HG03097 (cell line): Measurements from ENCODE around the gene IL15RA.
"Not testable (repeated sequence)": the region's sequence is repeated elsewhere in the genome, so short reads cannot be mapped to it uniquely, and the experiment has no call there.

Experiments used
- ATAC-seq: cut with Tn5 transposase; IDR thresholded peaks from one replicate; pipeline ENCODE4 v1.9.1; 2021; ENCODE audit not compliant: unreplicated experiment, low FRiP score

IL15RA gene

DNA sequence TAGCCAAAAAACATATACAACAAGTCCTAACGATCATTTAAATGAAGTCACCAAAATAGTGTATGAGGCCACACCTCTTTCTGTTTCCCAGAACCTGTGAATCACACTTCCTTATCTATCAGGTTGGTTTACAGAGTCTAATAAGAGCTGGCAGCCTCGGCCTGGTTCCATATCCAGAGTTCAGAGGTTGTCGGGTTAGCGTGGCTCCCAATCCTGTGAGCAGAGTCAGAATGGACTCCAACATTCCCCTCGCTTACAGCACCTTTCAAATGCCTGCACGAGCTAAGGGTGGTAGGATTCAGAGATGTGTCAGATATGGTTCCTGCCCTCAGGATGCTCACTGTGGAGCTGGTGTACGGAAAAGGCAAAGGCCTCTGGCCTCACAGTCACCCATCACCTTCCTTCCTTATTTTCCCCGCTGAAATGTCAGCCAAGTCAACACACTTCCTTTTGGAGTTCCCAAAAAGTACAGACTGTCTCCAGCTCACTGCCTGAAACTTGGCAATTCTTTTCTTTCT, 6.0 kb downstream of the IL15RA start:
- ATAC-seq = no peak

DNA sequence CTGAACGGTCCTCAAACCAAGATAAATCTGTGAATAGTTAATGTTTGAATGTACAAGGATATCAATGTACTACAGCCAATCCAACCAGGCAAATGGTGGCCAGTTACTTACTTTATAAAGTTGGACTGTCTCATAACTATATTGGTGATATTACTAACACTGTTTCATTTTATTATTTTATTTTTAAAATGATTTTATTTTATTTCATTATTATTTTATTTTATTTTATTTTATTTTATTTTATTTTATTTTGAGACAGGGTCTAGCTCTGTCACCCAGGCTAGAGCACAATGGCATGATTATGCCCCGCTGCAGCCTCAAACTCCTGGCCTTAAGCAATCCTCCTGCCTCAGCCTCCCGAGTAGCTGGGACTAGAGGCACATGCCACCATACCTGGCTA, 6.8 kb downstream of the IL15RA start:
- no peak for ATAC-seq

DNA sequence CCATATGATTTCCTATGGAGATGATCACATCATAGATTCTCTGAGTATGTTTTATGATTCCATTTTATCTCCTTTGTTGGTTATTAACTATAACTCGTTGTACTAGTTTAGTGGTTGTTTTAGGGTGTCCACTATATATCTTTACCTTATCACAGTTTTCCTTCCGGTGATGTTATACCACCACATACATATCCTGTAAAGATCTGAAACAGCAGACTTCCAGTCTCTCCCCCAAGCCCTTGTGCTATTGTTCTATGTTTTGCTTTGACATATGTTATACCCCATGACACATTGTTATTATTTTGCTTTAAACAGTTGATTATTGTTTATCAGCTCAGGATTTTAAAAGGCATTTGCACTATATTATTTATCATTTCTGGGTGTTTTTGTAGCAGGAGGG, 7.3 kb downstream of the IL15RA start:
- no peak for ATAC-seq

DNA sequence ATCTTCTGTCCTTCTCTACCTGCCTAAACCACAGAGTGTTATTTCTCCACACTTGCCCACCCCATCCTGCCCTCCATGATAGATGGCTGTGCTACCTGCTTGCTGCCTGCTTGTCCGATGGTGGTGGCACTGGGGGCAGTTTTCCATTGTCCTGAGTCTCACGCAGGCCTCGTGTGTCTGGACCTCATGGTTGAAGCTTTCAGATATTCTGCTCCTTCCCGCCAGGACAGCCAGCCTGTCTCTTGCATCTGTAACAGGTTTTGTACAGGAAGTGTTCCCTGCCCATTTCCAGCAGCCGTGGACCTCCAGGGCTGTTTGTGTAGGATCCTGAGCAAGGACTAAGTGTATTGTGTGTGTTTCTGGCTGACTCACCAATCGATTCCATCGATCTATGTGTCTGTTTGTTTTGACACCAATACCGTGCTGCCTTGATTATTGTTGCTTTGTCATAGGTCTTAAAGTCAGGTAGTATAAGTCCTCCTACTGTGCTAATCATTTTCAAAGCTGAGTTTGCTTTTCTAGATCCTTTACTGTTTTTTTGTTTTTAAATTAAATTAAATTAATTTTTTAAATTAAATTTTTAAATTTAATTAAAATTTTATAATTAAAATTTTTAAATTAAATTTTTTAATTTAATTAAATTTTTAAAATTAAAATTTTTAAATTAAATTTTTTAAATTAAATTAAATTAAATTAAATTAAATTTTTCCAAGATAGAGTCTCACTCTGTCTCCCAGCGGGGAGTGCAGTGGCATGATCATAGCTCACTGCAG, 8.5 kb downstream of the IL15RA start:
- no peak for ATAC-seq

DNA sequence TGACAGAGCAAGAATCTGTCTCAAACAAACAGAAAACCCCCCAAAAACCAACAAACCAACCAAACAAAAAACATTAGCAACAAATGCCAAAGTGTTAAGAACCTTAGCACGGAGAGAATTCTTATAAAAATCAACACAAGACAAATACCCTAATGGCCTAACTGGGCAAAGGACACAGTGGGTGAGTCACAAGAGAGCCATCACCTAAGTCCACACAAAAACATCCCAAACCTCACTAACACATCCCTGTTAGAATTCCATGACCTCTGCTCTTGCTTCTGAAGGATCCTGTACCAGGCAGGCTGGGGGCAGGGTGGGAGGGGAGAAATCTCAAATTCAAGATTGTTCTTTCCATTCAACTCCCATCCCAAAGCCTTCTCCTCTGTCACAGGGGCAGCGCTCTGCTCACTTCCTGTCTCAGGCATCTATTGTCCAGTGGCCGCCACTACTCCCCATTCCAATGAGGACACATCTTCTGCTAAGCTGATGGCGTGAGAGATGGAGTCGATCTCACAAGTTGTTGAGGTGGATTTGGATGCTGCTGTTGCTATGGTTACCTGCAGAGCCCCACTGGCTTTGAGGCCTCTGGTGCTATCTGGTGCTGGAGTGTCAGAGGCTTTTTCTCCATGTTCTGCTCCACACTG, 9.2 kb downstream of the IL15RA start:
- ATAC-seq = no peak

DNA sequence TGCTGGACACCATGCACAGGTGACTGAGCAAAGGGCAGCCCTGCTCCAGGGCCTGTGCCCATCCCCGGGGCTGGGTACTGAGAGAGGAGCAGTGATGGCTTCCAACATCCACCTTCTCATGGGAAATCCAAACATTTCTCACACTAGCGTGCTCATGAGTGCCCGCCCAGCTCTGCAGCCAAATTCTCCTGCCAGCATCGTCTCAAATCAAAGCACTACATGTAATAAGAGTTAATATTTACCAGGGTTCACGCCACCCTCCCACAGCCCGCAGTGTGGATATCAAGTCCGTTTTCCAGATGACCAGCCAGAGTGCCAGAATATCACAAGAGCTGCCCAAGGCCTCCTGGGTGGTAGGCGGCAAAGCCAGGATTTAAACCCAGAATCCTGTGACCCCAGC, 12.1 kb downstream of the IL15RA start:
- ATAC-seq = no peak

DNA sequence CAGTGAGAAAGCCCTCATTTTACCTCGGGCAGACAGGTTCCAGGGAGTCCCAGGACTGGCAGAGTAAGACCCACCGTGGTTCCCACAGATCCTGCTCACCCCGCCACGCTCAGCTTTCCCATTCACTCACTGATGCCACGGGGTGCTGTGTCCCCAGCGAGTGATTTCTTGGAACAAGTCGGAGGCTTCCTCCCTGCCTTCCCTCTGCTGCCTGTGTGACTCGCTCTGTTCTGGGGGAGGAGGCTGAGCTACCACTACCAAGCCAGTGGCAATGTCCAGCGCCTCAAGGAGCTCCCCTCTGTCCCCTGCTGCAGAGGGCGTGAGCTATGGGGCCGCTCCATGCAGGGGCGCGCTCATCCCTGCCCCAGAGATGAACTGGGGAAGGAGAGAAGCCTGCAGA, 12.6 kb downstream of the IL15RA start:
- ATAC-seq = no peak

DNA sequence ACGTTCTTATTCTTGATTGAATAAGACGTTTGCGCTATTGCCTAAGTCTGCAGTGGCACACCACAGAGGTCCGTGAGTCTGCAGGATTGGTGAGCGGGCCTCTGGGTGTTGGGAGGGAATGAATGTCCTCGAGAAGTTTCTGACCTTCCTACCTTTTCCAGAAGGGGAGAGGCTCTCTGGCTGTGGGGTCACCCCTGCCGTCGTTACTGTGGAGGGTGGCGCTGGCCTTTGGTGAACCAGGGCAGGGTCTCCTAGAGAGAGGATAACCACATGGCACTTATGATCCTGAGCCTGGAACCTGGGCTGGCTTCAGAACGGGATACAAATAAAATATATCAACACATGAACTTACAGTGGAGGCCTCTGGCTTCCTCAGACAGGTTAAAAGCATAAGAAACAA, 13.8 kb downstream of the IL15RA start:
- ATAC-seq = no peak

DNA sequence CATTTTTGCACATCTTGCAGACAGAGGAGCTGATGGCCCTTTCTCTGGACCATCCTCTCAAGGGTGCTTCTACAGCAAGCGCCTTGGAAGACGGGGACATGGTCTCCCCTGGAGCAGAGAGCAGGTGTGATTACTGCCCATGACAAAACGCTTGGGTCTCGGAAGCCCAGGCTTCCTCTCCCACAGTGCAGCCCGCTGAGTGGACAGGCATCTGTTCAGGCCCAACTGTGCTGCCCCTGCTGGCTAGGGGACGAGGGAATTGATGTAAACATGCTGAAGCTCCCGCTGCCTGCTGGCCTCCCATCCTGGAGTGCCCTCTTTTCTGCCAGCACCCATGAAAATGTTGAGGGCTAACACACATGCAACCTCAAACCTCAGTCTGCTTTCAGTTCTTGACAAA, 14.3 kb downstream of the IL15RA start:
- ATAC-seq = no peak

DNA sequence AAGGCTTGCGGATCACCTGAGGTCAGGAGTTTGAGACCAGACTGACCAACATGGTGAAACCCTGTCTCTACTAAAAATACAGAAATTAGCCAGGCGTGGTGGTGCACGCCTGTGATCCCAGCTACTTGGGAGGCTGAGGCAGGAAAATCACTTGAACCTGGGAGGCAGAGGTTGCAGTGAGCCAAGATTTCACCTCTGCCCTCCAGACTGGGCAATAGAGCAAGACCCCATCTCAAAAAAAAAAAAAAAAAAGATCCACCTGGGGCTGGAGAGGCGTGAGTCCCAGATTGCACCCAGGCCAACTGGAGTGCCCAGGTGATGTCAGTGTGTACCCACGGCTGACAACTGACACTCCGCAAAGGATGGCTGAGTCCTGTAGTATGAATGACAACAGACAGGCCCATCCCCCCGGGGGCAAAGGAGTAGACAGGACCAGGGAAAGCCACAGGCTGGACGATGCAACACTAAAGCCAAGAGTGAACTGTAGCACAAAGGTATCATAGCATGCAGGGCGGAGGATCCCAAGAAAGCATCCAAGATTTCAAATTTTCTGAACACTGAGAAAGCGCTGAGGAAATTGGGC, 14.9 kb downstream of the IL15RA start:
- ATAC-seq = not testable (repeated sequence)

DNA sequence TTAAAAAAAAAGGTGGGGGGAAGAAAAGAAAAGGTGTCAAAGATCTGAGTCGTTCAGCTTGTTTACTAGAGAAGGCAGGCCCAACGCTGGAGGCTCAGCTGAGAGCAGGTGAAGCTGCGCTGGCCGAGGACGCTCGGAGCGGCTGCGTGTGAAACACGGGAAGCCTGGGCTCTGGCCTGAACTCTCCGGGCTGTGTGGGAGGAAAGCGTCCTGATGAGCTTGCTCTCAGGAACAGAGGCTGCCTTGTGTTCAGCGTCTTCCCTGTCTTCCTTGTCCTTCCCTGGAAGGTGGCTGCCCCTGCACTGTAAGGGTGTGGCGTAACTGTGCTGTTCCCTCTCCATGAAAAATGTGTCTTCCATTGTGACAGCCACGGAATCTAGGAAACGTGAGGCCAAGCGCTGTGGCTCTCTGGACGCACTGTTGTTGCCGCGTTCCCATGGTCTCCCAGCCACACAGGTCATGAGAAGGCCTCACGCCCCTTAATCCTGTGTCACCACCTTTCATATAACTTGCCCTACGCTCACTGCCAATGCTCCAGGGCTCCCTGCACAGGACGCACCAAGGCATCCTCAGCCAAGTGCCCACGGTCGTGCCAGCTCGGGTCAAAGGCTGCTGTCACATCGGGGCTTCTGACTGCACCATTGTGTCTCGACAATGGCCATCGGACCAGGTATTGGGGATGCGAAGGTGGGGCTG, 15.8 kb downstream of the IL15RA start:
- no peak for ATAC-seq

DNA sequence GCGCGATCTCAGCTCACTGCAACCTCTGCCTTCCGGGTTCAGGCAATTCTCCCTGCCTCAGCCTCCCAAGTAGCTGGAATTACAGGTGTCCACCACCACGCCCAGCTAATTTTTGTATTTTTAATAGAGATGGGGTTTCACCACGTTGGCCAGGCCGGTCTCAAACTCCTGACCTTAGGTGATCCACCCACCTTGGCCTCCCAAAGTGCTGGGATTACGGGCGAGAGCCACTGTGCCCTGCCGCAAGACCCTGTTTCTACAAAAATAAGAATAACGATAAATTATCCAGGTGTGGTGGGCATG, 16.4 kb downstream of the IL15RA start:
- ATAC-seq = not testable (repeated sequence)

DNA sequence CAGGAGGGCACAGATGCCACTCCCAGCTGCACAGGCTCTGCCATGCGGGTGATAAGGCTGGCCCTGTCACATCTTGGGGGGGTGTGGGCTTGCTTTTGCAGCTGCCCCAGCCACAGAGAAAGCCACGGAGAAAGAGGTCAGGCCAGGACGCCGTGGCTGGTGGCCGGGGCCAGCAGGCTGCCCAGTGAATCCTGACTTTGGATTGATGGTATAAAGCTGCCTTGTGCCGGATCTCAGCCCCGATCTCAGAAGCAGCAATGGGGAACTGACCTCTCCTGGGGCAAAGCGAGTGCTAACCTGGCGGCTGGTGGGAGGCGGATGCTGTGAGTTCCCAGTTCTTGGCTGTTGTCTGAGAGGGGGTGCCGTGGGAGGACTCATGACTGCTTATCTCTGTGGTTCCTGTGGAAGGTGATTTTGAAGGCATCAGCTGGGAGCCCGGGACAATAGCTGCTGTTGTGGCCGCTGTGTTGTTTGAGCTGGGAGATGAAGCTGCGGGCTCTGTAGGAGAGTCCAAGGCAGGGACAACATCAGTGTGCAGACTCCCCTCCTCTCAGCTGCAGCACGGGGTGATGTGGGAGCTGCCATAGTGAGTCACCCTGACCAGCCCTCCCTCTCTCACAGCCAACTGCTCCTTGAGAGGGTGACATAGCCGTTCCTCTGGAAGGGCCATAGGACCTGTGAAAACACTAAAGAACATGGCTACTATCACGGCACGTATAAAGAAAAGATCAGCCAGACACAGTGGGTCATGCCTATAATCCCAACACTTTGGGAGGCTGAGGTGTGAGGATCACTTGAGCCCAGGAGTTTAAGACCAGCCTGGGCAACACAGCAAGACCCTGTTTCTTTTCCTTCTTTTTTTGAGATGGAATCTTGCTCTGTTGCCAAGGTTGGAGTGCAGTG, 17.0 kb downstream of the IL15RA start:
- ATAC-seq = no peak

DNA sequence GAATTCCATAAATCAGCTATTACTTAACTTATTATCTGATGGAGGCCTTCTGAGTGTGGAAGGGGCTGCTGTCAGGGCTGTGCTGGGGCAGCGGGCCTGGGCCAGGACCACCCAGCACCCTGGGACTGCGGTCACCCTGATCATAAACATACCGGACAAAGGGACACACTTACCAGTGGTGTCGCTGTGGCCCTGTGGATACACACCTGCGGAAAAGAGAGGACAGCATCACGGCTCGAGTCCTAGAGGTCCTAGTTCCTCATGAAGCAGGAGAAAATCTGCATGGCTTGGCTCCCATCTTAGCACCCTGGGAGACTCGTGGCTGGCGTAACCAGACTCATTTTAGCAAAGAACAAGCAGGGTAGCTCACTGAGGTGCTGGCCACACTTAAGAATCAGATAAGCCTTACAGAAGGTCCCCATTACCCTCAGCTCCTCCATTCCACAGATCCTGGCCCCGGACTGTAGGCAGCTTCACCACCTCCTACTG, 17.7 kb downstream of the IL15RA start:
- ATAC-seq = no peak

DNA sequence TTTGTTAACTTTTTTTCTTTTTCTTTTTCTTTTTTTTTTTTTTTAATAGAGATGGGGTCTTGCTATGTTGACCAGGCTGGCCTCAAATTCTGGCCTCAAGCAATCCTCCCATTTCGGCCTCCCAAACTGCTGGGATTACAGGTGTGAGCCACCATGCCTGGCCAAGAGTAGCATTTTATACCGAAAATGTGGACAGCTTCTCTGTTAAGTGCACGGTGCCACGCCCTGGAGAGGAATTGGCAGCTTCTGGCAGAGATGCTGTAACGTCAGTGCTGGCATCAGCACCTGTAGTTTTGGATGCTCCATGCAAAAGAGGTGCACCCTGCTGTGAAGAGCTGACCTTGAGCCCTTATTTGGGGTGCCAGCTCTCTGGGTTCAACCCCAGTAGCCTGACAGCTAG, 18.2 kb downstream of the IL15RA start:
- no peak for ATAC-seq

DNA sequence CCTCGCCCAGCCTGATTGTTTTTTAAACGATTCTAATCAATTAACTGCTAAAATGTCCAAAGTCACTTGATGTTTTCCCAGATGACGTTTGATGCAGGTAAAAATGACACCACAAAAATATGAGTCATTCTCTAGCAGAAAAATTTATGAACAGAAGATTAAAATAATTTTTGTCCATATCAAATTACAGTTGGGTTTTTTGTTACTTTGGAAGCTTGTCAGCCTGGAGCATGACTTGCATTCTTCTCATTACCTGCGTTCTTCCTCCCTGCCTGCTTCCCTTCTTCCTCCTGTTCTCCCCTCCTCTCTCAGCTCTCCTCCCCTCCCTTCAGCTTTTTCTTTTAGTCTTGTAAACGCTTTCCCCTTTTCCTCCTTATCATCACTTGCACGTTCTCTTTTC, 18.7 kb downstream of the IL15RA start:
- ATAC-seq = no peak

DNA sequence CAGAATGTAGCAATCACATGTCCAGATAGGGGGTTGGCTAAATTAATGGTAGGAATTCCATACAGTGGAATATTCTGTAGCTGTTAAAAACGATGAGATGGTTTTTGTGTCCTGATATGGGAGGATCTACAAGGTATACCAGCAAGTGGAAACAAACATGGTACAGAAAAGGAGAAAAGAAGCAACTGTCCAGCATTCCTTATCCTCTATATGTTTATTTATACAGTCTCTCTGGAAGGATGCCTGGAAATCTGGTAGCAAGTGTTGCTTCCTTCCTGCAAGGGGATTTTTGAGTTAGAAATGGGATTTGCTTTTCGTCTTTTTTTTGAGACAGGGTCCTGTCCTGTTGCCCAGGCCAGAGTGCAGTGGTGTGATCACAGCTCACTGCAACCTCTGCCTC, 19.3 kb downstream of the IL15RA start:
- no peak for ATAC-seq

DNA sequence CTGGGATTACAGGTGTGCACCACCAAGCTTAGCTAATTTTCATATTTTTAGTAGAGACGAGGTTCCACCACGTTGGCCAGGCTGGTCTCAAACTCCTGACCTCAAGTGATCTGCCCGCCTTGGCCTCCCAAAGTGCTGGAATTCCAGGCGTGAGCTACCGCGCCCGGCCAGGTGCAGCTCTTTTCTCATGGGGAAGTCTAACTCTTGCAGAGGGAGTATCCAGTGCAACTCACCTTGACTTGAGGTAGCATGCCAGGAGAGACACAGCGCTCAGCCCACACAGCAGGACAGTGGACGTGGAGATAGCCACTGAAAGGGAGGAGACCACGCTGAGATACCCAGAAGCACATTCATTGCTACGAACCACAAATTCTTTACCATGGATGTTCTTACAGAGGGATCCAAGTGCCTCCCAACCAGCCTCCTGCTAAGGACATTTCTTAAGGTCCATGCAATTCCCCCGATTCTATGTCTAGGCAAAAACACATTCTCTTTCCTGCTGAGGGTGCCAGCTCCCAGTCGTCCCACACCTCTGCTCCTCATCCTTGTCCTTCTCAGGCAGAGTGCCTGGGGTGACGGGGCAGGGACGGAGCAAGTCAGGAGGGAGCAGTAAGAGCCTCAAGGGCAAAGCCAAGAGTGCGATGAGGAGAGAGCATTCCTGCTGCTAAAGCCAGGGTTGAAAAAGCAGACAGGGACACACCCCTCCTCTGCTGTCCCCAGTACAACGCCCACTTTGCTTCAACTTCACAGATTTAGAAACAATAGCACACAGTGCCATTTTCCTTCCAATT, 21.0 kb downstream of the IL15RA start:
- no peak for ATAC-seq

DNA sequence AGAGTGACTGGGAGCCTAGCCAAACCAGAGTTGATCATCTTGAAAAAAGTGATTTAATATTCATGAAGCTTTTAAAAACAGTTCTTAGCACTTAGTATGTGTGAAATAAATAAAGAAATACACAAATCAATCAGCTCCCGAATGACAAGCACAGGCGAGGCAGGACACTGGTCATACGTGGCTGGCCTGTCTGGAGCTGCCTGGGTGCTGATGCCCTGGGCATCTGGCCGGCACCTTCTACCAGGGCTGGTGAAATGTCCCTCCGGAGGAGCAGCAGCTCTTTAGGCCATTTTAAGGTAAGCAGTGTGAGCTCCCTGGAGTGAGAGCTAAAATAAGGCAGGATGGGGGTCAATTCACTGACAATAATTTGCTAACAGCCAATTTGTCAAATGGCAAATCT, 23.7 kb downstream of the IL15RA start:
- no peak for ATAC-seq
